ENCODE results near the gene CPEB4.

The CPEB4 gene

DNA sequence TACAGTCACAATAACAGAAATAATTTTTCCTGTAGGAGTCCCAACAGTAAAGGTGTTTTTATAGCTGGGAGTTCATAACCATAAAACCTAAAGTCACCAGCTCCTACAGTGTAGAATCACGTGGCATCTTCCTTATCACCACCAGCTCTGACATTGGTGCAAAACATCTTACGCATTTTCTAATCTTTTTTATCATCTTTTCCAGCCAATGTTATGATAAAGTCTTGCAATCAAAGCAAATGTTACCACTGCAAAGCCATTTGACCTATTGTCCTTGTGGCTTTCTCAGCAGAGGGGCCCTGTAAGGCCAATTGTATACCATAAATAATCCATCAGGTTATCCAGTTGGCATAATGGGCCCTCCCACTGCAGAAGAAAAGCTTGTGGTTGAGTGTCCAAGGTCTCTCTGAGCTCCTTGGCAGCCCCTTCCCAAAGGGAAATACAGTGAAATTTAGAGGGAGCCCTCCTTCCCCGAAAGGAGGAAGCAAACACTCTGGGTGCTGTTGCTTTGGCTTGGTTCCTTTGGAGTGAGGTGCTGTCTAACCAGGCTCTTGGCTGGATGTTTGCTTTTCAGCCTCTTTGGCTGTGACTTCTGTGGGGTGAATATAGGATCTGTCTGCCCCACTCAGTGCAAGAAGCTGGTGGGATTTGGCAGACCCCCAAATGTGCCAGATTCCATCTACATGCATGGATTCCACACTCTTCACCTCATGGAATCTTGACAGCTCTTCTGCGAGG is 29.3 kb upstream of the CPEB4 start:
- DNase-seq (ENCODE audit: low read depth in 2 of 2): no peak

- no peak for DNase-seq (ENCODE audit: low read depth in 2 of 2)
Measured at GRCh38 chr5:173859408-173860159, 28.6 kb upstream of the CPEB4 start.

- DNase-seq (ENCODE audit: low read depth in 2 of 2): no peak
Measured at GRCh38 chr5:173862047-173862477, 26.1 kb upstream of the CPEB4 start.

DNA sequence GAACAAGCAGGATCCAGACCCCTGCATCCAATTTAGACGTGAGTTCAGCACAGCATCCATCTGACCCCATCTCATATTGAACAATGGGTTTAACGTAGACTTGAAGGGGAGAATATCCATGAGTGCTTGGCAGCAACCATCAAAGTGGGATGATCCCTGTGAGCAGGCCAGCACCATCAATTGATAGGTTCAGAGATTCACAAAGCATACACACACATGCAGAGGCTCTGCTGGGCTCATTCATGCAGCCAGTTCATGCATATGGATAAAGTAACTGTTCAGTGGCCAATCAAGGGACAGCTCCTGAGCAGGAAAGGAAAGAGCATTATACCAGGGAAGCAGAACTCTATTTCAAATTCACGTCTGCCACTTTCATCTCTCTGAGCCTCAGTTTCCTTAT is 24.8 kb upstream of the CPEB4 start:
- no peak for DNase-seq (ENCODE audit: low read depth in 2 of 2)

GRCh38 chr5:173864126-173865050 is 23.8 kb upstream of the CPEB4 start:
- no peak for DNase-seq (ENCODE audit: low read depth in 2 of 2)

- DNase-seq (ENCODE audit: low read depth in 2 of 2): no peak
Measured at GRCh38 chr5:173866243-173866857, 21.8 kb upstream of the CPEB4 start.

GRCh38 chr5:173866858-173867679 is 21.1 kb upstream of the CPEB4 start:
- no peak for DNase-seq (ENCODE audit: low read depth in 2 of 2)

- no peak for DNase-seq (ENCODE audit: low read depth in 2 of 2)
Measured at GRCh38 chr5:173868096-173868880, 19.9 kb upstream of the CPEB4 start.

DNA sequence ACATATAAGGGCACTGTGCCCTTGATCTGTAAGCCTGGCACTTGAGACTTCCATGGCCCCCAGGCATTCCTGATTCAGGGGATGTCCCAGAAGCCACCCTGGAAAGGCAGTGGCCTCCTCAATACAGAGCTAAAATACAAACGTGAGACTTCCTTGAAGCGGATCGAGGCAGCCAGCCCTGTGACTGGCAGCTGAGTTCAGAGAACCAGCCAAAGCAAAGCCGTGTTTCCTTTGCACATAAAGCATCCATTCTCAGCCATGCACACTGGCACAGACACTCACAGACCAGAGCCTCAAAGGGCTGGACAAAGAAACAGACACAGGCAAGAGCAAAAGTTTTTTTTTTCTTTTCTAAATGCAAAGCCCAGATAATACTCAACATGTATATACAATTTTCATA is 18.8 kb upstream of the CPEB4 start:
- no peak for DNase-seq (ENCODE audit: low read depth in 2 of 2)

GRCh38 chr5:173872957-173873305 is 15.2 kb upstream of the CPEB4 start:
- DNase-seq (ENCODE audit: low read depth in 2 of 2): no peak

DNA sequence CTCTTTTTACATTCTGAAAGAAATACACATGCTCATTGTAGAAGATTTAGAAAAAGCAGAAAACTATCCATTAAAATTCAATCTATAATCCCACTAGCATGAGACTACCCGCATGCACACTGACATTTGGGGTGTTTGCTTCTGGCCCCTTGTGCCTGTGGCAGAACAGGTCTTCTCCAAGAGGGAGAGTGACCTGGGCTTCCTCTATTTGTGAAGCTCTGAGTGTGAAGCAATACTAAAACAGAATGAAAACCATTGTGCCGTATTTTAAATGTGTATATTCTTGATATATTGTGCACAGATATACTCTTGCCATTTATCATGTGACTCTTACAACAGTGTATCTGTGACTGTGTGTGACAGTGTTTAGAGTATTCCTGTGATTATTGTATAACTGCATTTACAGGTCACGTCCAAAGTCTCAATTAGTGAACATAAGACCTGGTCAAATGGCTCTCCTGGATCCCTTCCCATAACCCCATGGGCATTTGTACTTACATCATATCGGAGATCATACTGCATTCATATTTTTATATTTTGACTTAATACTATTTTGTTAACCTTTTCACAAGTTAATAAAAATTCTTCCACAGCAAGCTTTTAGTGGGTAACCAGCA is 14.7 kb upstream of the CPEB4 start:
- no peak for DNase-seq (ENCODE audit: low read depth in 2 of 2)

DNA sequence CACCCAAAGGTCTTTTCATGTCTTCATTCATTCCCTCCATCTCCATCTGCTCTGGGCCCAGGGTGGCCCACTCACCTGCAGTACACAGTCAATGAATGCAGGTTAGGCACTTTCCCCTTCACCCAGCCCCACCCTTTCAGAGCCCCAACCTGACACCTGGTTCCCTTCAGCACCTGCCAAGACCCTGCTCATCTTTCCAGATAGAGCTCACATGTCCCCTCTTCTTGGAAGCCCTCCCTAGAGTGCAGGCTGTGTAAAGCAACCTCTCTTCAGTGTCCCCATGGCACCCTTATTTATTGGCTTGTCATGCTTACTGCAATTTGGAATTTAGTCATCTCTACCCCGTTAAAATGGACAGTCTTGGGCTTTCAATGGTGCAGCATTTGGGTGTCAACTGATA is 13.0 kb upstream of the CPEB4 start:
- DNase-seq (ENCODE audit: low read depth in 2 of 2): no peak

DNA sequence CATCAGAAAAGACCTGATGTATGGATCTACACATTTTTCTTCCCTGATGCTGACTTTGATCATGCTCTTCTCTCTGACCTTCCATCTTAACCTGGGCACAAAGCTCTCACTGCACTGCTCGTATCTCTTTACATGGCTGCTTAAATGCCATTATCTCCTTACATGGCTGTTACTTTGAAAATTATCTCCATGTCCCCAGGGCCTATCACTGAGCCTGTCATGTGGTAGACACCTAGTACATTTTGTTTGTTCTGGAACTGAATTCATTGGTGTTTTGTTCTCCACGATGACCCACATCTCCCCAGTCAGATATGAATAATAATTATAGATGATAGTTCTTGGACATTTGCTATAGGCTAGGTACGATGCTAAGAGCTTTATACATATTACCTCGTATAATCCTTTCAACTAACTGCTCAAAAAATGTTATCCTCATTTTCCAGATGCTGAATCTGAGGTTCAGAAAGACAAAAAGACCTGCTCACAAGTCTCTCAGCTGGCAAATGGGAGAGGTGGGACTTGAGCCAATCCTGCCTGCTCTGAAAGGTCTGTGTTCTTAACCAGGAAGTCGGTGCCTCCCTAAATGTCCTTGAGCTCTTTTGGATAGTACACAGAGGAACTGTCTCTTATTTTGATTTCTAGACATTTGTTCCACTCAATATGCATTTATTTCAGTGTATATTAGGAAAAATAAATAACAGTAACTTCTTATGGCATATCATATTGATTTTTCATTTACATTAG is 9.8 kb upstream of the CPEB4 start:
- DNase-seq (ENCODE audit: low read depth in 2 of 2): no peak

DNA sequence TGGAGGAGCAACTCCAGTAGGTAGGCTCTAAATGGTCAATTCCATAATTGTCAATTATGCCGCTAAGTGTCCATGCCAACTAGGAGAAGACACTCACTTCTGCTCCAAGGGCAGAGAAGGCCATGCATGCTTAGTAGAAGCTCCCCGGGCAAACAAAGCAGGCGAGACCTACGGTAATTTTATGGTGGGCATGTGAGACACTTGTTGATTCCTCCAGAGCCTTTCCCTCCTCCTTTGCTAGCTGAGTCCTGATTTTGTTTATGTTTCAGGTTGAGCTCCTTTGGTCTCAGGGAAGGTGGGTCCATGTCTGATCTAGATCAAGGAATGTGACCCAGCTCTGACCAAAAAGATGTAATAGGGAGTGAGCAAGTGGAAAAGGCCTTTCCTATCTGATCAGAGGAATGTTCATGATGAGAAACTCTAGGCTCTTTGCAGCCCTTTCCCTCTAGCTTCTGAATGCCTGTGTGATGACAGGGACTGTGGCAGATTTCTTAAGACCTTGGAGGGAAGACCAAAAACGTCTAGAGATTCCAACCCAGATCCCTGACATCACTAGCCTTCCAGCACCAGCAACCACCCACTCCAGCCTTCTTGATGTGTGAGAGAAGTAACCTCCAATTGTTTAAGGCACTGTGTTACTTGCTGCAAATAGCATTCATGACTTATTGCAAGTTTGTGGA is 7.7 kb upstream of the CPEB4 start:
- no peak for DNase-seq (ENCODE audit: low read depth in 2 of 2)

DNA sequence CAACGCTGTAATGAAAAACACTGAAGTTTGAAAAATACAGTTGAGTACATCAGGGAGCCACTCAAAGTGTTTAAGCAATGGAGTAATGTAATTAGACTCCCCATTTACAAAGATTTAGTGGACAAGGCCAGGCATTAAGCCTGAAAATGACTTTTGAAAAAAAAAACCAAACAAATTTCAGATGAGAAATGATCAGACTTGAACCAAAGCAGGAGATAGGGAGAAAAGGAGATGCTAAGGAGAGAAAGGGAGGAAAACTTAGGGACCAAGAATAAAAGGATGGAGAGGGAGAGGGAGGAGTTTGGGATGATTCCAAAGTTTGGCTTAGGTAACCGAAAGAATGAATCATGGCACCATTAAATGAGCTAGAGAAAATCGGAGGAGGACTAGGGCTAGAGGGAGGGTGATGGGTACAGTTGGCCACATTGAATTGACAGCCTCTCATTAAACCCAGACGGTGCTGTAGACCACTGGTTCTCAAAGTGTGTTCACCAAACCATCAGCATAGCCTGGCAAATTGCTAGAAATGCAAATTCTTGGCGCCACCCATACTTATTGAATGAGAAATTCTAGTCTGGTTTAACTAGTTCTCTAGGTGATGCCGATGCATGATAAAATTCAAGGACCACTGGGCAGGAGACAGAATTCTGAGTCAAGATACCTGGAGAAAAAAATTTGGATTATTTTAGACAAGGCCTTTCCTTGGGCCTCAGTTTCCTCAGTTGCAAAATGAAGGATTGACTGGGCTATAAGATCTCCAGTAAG is 6.2 kb upstream of the CPEB4 start:
- no peak for DNase-seq (ENCODE audit: low read depth in 2 of 2)

DNA sequence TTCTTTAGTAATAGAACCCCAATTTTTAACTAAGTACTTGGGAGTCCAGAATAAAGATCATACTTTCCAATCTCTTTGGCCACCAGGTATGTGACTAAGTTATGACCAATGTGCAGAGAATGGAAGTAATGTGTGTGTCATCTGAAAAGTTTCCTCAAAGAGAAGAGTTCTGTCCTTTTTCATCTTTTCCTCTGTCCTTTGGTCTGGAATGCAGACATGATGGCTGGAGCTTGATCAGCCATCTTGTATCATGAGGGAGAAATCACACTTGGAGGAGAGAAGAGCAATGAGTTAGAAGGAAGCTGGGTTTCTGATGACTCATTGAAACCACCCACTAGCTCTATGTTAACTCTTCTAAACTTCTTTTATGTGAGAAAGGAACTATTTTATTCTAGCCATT is 5.5 kb upstream of the CPEB4 start:
- no peak for DNase-seq (ENCODE audit: low read depth in 2 of 2)

GRCh38 chr5:173883347-173883924 is 4.7 kb upstream of the CPEB4 start:
- no peak for DNase-seq (ENCODE audit: low read depth in 2 of 2)
